Hepatocyte (in vitro differentiated cells): ENCODE measurements around the gene CAPN15. TPM values are rescaled to one million over a fixed set of nuclear protein-coding genes. Genes with fewer than 3 reads are reported as not detected.

Source experiments
- DNase-seq: peaks from one replicate; pipeline ENCODE4 v3.0.0-alpha.2; 2016; ENCODE audit warnings: low spot score
- H2AFZ ChIP-seq: fragments of 200-600 bp; sonication (generic); 2 replicates; pipeline ENCODE4 v1.6.0; 2016; ENCODE audit warnings: antibody characterized with exemption, mild to moderate bottlenecking
- H3K27ac ChIP-seq: fragments of 200-600 bp; sonication (generic); 2 replicates; pipeline ENCODE4 v1.5.1; 2016; ENCODE audit warnings: mild to moderate bottlenecking
- H3K27me3 ChIP-seq: fragments of 200-600 bp; sonication (generic); 2 replicates; pipeline ENCODE4 v1.6.1; 2016
- H3K36me3 ChIP-seq: fragments of 200-600 bp; sonication (generic); replicated peaks from 2 replicates; pipeline ENCODE4 v1.5.1; 2016; ENCODE audit warnings: low read depth; ENCODE audit not compliant: insufficient read depth
- H3K4me1 ChIP-seq: fragments of 200-600 bp; sonication (generic); 2 replicates; pipeline ENCODE4 v1.5.1; 2016; ENCODE audit warnings: mild to moderate bottlenecking, moderate library complexity; ENCODE audit not compliant: insufficient read depth
- H3K4me2 ChIP-seq: fragments of 200-600 bp; sonication (generic); 2 replicates; pipeline ENCODE4 v1.6.0; 2016
- H3K4me3 ChIP-seq: fragments of 200-600 bp; sonication (generic); 2 replicates; pipeline ENCODE4 v1.5.1; 2016; ENCODE audit warnings: mild to moderate bottlenecking
- H3K79me2 ChIP-seq: fragments of 200-600 bp; sonication (generic); 2 replicates; pipeline ENCODE4 v1.6.0; 2017; ENCODE audit warnings: mild to moderate bottlenecking
- H3K9me2 ChIP-seq: fragments of 200-600 bp; sonication (generic); replicated peaks from 2 replicates; pipeline ENCODE4 v1.6.0; 2017; ENCODE audit warnings: mild to moderate bottlenecking; ENCODE audit not compliant: insufficient read depth
- H3K9me3 ChIP-seq: fragments of 200-600 bp; sonication (generic); 2 replicates; pipeline ENCODE4 v1.5.1; 2016; ENCODE audit warnings: low read depth, mild to moderate bottlenecking
- H4K20me1 ChIP-seq: fragments of 200-600 bp; sonication (generic); 2 replicates; pipeline ENCODE4 v1.6.0; 2016; ENCODE audit warnings: mild to moderate bottlenecking; ENCODE audit not compliant: insufficient read depth, poor library complexity, severe bottlenecking
- CTCF ChIP-seq: fragments of 200-600 bp; sonication (generic); IDR thresholded peaks from 2 replicates; pipeline ENCODE4 v1.5.1; 2016; ENCODE audit warnings: antibody characterized with exemption, mild to moderate bottlenecking; ENCODE audit not compliant: poor library complexity
- EZH2 ChIP-seq: fragments of 200-600 bp; sonication (generic); IDR thresholded peaks from 2 replicates; pipeline ENCODE4 v1.6.1; 2016; ENCODE audit warnings: antibody characterized with exemption, mild to moderate bottlenecking, borderline replicate concordance
- EZH2phosphoT487 ChIP-seq: fragments of 200-600 bp; sonication (generic); IDR thresholded peaks from one replicate; pipeline ENCODE4 v1.6.1; 2018; ENCODE audit warnings: antibody characterized with exemption, mild to moderate bottlenecking, low read depth, moderate library complexity; ENCODE audit not compliant: unreplicated experiment, severe bottlenecking
- WGBS: methylation state at CpG from one replicate; pipeline ENCODE4 v1.1.6; 2016; ENCODE audit warnings: low lambda C conversion rate; ENCODE audit errors: missing lambda C conversion rate; 5-methylcytosine and 5-hydroxymethylcytosine counted together
- polyA plus RNA-seq: library from polyadenylated mRNA; unstranded; fragments of >200 nt; fragmentation: Nextera tagmentation; extraction: Ambion mirVana; gene quantifications from 2 replicates; pipeline ENCODE4 v1.2.1, GENCODE V29; 2016
- total RNA-seq: library from RNA; depleted of rRNA; stranded (reverse); fragments of >200 nt; gene quantifications from 2 replicates; pipeline ENCODE4 v1.2.3, GENCODE V29; 2014

The CAPN15 gene
- total and polyA plus RNA-seq, 2 experiments from 2014 or later = 41.7 to 42.7 TPM

GRCh38 chr16:566475-567372 is 39.2 kb downstream of the CAPN15 start, which contains the start of gene NHLRC4:
Gene NHLRC4, plus strand, starts transcription at chr16:567005. Its CDS starts 1,043 bp downstream, at chr16:568048.
- peak within 1 kb of the TSS; percentile 66 for H3K4me2 ChIP-seq
- H3K9me2 ChIP-seq = no peaks in the 10 kb centered on the region
- TF ChIP-seq EZH2 (no peak), CTCF (no peak), EZH2phosphoT487 (no peak)
- H3K4me1 ChIP-seq = peaks cover 38% of the 10 kb centered on the region
- H3K9me3 ChIP-seq = no peaks in the 10 kb centered on the region
- peak within 1 kb of the TSS; percentile 68 for H3K27ac ChIP-seq
- no peaks in the 10 kb centered on the region for H3K36me3 ChIP-seq
- peaks cover 2% of the 10 kb centered on the region for H3K27me3 ChIP-seq
- H3K4me3 ChIP-seq = no peak within 1 kb of the TSS
- WGBS = 58% methylated on average over 26 of the region's 26 CpGs
- peak; percentile 80 for DNase-seq
- no peak within 1 kb of the TSS for H2AFZ ChIP-seq
- no peaks in the 10 kb centered on the region for H4K20me1 ChIP-seq
- H3K79me2 ChIP-seq = peaks cover 10% of the 10 kb centered on the region

DNA sequence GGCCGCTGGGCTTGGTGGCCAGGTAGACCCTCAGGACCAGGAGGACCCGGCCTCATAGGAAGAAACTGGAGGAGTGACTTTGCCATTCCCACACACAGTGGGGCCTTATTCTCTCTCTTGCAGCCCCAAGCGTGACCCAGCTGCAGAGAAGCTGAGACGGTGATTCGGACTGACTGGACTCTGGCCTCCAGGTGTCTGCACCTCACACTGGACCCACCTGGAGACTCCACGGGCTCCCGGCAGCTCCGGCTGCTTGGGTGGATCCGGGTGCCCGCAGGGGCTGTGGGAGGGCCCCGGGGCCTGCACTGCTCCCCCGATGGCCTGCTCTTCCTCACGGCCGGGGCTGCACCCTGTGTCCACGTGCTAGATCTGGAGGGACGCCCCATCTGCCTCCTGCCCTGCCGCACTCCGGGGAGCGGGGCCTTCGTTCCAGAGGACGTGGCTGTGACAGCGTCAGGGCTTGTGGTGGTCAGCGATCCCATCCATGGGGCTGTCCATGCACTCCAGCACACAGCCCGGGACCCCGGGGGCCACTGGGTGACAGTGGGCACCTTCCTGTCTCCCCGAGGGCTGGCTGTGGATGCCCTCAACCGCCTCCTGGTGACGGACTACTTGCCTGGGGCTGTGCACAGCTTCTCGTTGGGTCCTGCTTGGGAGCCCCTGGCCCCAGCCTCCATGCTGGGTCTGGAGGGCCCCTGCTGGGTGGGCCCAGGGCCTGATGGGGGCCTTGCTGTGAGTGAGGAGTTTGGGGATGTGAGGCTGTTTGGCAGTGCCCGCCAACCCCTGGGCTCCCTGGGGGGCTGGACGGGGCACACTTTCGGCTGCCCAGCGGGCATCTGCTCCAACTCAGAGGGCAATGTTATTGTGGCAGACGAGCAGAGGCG is 40.1 kb downstream of the CAPN15 start:
- no peaks in the 10 kb centered on the region for H3K27me3 ChIP-seq
- peaks cover 13% of the 10 kb centered on the region for H3K79me2 ChIP-seq
- no peaks in the 10 kb centered on the region for H3K9me3 ChIP-seq
- H3K9me2 ChIP-seq = no peaks in the 10 kb centered on the region
- 95% methylated on average over 34 of the region's 35 CpGs for WGBS
- TF ChIP-seq EZH2 = no peak
- TF ChIP-seq CTCF = no peak
- no peak for TF ChIP-seq EZH2phosphoT487
- H3K27ac ChIP-seq = peak overlapping the region; percentile 68
- H3K4me1 ChIP-seq = peaks cover 38% of the 10 kb centered on the region
- no peak overlapping the region for H3K4me3 ChIP-seq
- no peaks in the 10 kb centered on the region for H3K36me3 ChIP-seq
- no peak overlapping the region for H2AFZ ChIP-seq
- no peaks in the 10 kb centered on the region for H4K20me1 ChIP-seq
- DNase-seq = no peak
- H3K4me2 ChIP-seq = peak overlapping the region; percentile 66

- TF ChIP-seq EZH2phosphoT487 (no peak), CTCF (no peak), EZH2 (no peak)
- Histone ChIP-seq H3K27ac (peak overlapping the region; percentile 87), H3K9me2 (no peaks in the 10 kb centered on the region), H3K36me3 (no peaks in the 10 kb centered on the region), H3K9me3 (no peaks in the 10 kb centered on the region), H3K4me2 (peak overlapping the region; percentile 95), H3K4me3 (no peak overlapping the region), H3K79me2 (peaks cover 13% of the 10 kb centered on the region), H3K27me3 (no peaks in the 10 kb centered on the region), H4K20me1 (no peaks in the 10 kb centered on the region), H2AFZ (no peak overlapping the region), H3K4me1 (peaks cover 38% of the 10 kb centered on the region)
- WGBS = 82% methylated on average over 11 of the region's 11 CpGs
- DNase-seq = no peak
Observed at GRCh38 chr16:568401-569258, 41.1 kb downstream of the CAPN15 start.
